NCI-H1694 (cell line): ENCODE data around the gene PBX4.

Experiments
- DNase-seq: peaks from one replicate; lab custom pipeline; 2025; lab: John Stamatoyannopoulos, UW

PBX4 gene

GRCh38 chr19:19554074-19555023 is 64.1 kb downstream of the PBX4 start:
- no peak for DNase-seq

- no peak for DNase-seq
Observed at GRCh38 chr19:19553670-19554069, 64.8 kb downstream of the PBX4 start.

- peak; percentile 10 for DNase-seq
Observed at GRCh38 chr19:19552798-19553197, 65.7 kb downstream of the PBX4 start.

GRCh38 chr19:19551853-19552192 is 66.7 kb downstream of the PBX4 start:
- DNase-seq = no peak

- DNase-seq = no peak
Observed at GRCh38 chr19:19550972-19551852, 67.3 kb downstream of the PBX4 start.

- no peak for DNase-seq
Observed at GRCh38 chr19:19550485-19550929, 68.0 kb downstream of the PBX4 start.

GRCh38 chr19:19549804-19550464 is 68.6 kb downstream of the PBX4 start:
- no peak for DNase-seq

GRCh38 chr19:19548915-19549759 is 69.3 kb downstream of the PBX4 start:
- no peak for DNase-seq

- no peak for DNase-seq
Observed at GRCh38 chr19:19547674-19548336, 70.7 kb downstream of the PBX4 start.

- no peak for DNase-seq
Observed at GRCh38 chr19:19546751-19547162, 71.7 kb downstream of the PBX4 start.

GRCh38 chr19:19545707-19546106 is 72.8 kb downstream of the PBX4 start:
- no peak for DNase-seq

GRCh38 chr19:19544954-19545591 is 73.4 kb downstream of the PBX4 start:
- DNase-seq = no peak

GRCh38 chr19:19544257-19544953 is 74.1 kb downstream of the PBX4 start:
- no peak for DNase-seq

GRCh38 chr19:19543640-19544039 is 74.8 kb downstream of the PBX4 start:
- DNase-seq = no peak

- DNase-seq = no peak
Observed at GRCh38 chr19:19543101-19543500, 75.4 kb downstream of the PBX4 start.

GRCh38 chr19:19542507-19542906 is 76.0 kb downstream of the PBX4 start:
- DNase-seq = no peak

- no peak for DNase-seq
Observed at GRCh38 chr19:19541616-19542015, 76.9 kb downstream of the PBX4 start.

- DNase-seq = no peak
Observed at GRCh38 chr19:19540715-19541515, 77.6 kb downstream of the PBX4 start.
